ENCODE measurements around the gene HACL1.
"Not testable (repeated sequence)": the region's sequence is repeated elsewhere in the genome, so short reads cannot be mapped to it uniquely, and the experiment has no call there.

DNA sequence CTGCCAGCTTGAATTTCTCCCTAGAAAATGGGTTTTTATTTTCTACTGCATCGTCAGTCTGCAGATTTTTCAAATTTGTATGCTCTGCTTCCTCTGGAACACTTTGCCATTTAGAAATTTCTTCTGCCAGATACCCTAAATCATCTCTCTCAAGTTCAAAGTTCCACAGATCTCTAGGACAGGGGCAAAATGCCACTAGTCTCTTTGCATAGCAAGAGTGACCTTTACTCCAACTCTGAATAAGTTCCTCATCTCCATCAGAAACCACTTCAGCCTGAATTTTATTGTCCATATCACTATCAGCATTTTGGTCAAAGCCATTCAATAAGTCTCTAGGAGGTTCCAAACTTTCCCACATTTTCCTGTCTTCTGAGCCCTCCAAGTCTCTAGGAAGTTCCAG is 3.2 kb upstream of the HACL1 start:
- TF ChIP-seq POLR2A (IDR thresholded peaks at IDR 0.05; ENCODE audit: low read length); GATA1 (IDR thresholded peaks at IDR 0.05; ENCODE audit: low read depth, low read length): not testable (repeated sequence)

Data from erythroblast (primary cell).